ENCODE data around the gene SERPINE3.

DNA sequence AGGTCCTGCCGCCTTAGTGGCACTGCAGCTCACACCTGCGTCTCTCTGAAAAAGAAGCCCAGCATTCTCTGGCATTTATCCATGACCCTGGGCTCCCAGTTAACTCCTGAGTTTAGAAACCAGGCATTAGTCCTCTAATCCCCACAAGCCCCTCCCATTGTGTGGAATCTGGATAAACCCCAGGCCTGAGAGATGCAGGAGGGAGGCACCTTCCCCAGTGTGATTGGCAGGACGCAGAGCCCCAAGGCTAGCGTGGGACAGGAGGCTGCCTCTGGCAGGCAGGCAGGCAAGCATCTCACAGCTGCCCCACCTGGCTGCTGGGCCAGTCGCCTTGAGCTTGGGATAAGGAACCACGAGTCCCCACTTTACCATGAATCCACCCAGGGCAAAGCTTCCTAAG, 11.0 kb upstream of the SERPINE3 start:
- TF ChIP-seq, protein P1, sequence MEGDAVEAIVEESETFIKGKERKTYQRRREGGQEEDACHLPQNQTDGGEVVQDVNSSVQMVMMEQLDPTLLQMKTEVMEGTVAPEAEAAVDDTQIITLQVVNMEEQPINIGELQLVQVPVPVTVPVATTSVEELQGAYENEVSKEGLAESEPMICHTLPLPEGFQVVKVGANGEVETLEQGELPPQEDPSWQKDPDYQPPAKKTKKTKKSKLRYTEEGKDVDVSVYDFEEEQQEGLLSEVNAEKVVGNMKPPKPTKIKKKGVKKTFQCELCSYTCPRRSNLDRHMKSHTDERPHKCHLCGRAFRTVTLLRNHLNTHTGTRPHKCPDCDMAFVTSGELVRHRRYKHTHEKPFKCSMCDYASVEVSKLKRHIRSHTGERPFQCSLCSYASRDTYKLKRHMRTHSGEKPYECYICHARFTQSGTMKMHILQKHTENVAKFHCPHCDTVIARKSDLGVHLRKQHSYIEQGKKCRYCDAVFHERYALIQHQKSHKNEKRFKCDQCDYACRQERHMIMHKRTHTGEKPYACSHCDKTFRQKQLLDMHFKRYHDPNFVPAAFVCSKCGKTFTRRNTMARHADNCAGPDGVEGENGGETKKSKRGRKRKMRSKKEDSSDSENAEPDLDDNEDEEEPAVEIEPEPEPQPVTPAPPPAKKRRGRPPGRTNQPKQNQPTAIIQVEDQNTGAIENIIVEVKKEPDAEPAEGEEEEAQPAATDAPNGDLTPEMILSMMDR (IDR thresholded peaks at IDR 0.05; ENCODE audit: insufficient read depth, low read length, poor library complexity, severe bottlenecking) = no peak
- no peak for TF ChIP-seq EZH2phosphoT487 (conservative IDR thresholded peaks at IDR 0.05; ENCODE audit: low read length)

All from SU-DHL-6 (cell line).